ENCODE data around the gene STX2. TPM values are rescaled to one million over a fixed set of nuclear protein-coding genes. Genes with fewer than 3 reads are reported as not detected.

The STX2 gene
- total RNA-seq, 2 experiments from 2014 or later, result 18.3 to 20.0 TPM

GRCh38 chr12:130780325-130780724, 58.7 kb downstream of the STX2 start:
- Histone ChIP-seq H3K9me3 (ENCODE audit: low read length) (no peaks in the 10 kb centered on the region), H3K4me3 (ENCODE audit: low read depth, low read length, poor library complexity, severe bottlenecking) (no peak overlapping the region), H4K20me1 (ENCODE audit: insufficient read depth, low read length) (no peaks in the 10 kb centered on the region), H3K79me2 (ENCODE audit: insufficient read depth, low read depth, low read length) (no peaks in the 10 kb centered on the region), H3K4me2 (ENCODE audit: low read length) (no peak overlapping the region), H3K36me3 (ENCODE audit: insufficient read depth, low read length) (no peaks in the 10 kb centered on the region), H2AFZ (ENCODE audit: low read length) (no peak overlapping the region), H3K4me1 (ENCODE audit: insufficient read depth, low read length, poor library complexity, severe bottlenecking) (no peaks in the 10 kb centered on the region), H3K27ac (ENCODE audit: low read depth, low read length, poor library complexity, severe bottlenecking) (no peak overlapping the region), H3K9me2 (ENCODE audit: insufficient read depth, low read length) (no peaks in the 10 kb centered on the region)
- no peak for TF ChIP-seq CTCF (conservative IDR thresholded peaks at IDR 0.05; ENCODE audit: low read length)
- TF ChIP-seq EZH2phosphoT487 (IDR thresholded peaks at IDR 0.05; ENCODE audit: borderline replicate concordance, low read depth, low read length), result no peak
- ChIA-PET POLR2A (no interaction called here), CTCF (ENCODE audit: unreplicated experiment) (no interaction called here)
- no peak for DNase-seq (ENCODE audit: low spot score)
- intact Hi-C loops (cut with micrococcal nuclease; ENCODE audit: unreplicated experiment), result no loop called here
- no TSS peak for BruUV-seq (replicated peaks)

GRCh38 chr12:130778776-130779175, 60.3 kb downstream of the STX2 start:
- no TSS peak for BruUV-seq (replicated peaks)
- POLR2A ChIA-PET, result no interaction called here

GRCh38 chr12:130776857-130777339, 62.2 kb downstream of the STX2 start:
- Histone ChIP-seq H2AFZ (ENCODE audit: low read length) (no peak overlapping the region), H3K9me2 (ENCODE audit: insufficient read depth, low read length) (no peaks in the 10 kb centered on the region), H4K20me1 (ENCODE audit: insufficient read depth, low read length) (no peaks in the 10 kb centered on the region), H3K36me3 (ENCODE audit: insufficient read depth, low read length) (no peaks in the 10 kb centered on the region), H3K4me1 (ENCODE audit: insufficient read depth, low read length, poor library complexity, severe bottlenecking) (no peaks in the 10 kb centered on the region), H3K79me2 (ENCODE audit: insufficient read depth, low read depth, low read length) (no peaks in the 10 kb centered on the region), H3K4me2 (ENCODE audit: low read length) (no peak overlapping the region), H3K4me3 (ENCODE audit: low read depth, low read length, poor library complexity, severe bottlenecking) (no peak overlapping the region), H3K9me3 (ENCODE audit: low read length) (no peaks in the 10 kb centered on the region), H3K27ac (ENCODE audit: low read depth, low read length, poor library complexity, severe bottlenecking) (no peak overlapping the region)
- intact Hi-C loops (cut with micrococcal nuclease; ENCODE audit: unreplicated experiment), result no loop called here
- no peak for TF ChIP-seq EZH2phosphoT487 (IDR thresholded peaks at IDR 0.05; ENCODE audit: borderline replicate concordance, low read depth, low read length)
- POLR2A ChIA-PET, result no interaction called here
- no TSS peak for BruUV-seq (replicated peaks)
- CTCF ChIA-PET (ENCODE audit: unreplicated experiment), result interaction anchor here (0.5 kb wide), 1 partner anchor 61 kb away, joined by 7 read pairs; the partner anchor contains the start of gene RIMBP2
- no peak for DNase-seq (ENCODE audit: low spot score)

More at GRCh38 chr12:130778776-130779175, 60.3 kb downstream of the STX2 start:
- no peaks in the 10 kb centered on the region for H3K4me1 ChIP-seq (ENCODE audit: insufficient read depth, low read length, poor library complexity, severe bottlenecking)
- no peak overlapping the region for H3K4me3 ChIP-seq (ENCODE audit: low read depth, low read length, poor library complexity, severe bottlenecking)
- H3K9me3 ChIP-seq (ENCODE audit: low read length), result no peaks in the 10 kb centered on the region
- CTCF ChIA-PET (ENCODE audit: unreplicated experiment), result no interaction called here
- no peak for DNase-seq (ENCODE audit: low spot score)
- no peaks in the 10 kb centered on the region for H3K36me3 ChIP-seq (ENCODE audit: insufficient read depth, low read length)
- H2AFZ ChIP-seq (ENCODE audit: low read length), result no peak overlapping the region
- no peak overlapping the region for H3K4me2 ChIP-seq (ENCODE audit: low read length)
- H3K9me2 ChIP-seq (ENCODE audit: insufficient read depth, low read length), result no peaks in the 10 kb centered on the region
- TF ChIP-seq CTCF (conservative IDR thresholded peaks at IDR 0.05; ENCODE audit: low read length), result no peak
- no peak overlapping the region for H3K27ac ChIP-seq (ENCODE audit: low read depth, low read length, poor library complexity, severe bottlenecking)
- no peaks in the 10 kb centered on the region for H4K20me1 ChIP-seq (ENCODE audit: insufficient read depth, low read length)
- no peaks in the 10 kb centered on the region for H3K79me2 ChIP-seq (ENCODE audit: insufficient read depth, low read depth, low read length)
- intact Hi-C loops (cut with micrococcal nuclease; ENCODE audit: unreplicated experiment), result no loop called here

All from OCI-LY7 (cell line).